ENCODE data around the gene TAAR8. TPM values are rescaled to one million over a fixed set of nuclear protein-coding genes. Genes with fewer than 3 reads are reported as not detected.

The TAAR8 gene, protein sequence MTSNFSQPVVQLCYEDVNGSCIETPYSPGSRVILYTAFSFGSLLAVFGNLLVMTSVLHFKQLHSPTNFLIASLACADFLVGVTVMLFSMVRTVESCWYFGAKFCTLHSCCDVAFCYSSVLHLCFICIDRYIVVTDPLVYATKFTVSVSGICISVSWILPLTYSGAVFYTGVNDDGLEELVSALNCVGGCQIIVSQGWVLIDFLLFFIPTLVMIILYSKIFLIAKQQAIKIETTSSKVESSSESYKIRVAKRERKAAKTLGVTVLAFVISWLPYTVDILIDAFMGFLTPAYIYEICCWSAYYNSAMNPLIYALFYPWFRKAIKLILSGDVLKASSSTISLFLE
- not detected for total RNA-seq
- long read RNA-seq: 0 reads

DNA sequence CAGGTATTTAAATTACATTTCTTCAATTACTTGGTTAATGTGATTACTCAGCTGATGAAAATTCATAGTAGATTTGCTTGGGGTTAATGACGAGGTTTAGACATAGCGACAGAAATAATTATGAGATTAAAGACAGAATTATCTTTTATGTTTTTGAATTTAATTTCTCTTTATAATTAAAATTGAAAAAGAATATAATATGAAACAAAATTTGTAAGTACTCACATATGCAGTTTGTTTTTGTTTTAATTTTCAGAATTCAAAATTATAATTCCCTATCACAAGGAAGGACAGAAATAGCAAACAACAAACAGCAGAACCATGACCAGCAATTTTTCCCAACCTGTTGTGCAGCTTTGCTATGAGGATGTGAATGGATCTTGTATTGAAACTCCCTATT, at the start of gene TAAR8:
Gene TAAR8, plus strand, starts transcription at position 301 of the 400 bp plus-strand sequence. Its CDS starts 21 bp downstream, at position 322.
- intact Hi-C loops (cut with DNase I): no loop called here
- ATAC-seq (ENCODE audit: poor library complexity): no peak
- no peak for DNase-seq

DNA sequence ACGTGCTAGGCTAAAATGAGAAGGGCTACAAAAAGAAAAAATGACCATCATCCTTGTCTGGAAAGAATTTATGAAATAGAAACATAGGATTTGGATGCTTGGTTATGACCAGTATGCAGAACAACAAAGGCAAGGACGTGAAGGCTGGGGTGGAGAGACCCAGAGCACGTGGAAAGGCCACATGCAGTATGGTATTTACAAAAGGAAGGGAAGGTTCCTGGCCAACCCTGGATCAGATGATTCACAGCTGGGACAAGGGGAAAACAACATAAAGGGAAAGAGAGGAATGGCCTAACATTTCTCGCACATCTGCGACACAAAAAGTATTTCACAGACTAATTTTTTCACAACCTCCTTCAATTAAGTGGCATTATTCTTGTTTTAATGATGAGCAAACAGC, 47.7 kb upstream of the TAAR8 start:
- no peak for ATAC-seq (ENCODE audit: poor library complexity)
- DNase-seq: no peak
- intact Hi-C loops (cut with DNase I): no loop called here

DNA sequence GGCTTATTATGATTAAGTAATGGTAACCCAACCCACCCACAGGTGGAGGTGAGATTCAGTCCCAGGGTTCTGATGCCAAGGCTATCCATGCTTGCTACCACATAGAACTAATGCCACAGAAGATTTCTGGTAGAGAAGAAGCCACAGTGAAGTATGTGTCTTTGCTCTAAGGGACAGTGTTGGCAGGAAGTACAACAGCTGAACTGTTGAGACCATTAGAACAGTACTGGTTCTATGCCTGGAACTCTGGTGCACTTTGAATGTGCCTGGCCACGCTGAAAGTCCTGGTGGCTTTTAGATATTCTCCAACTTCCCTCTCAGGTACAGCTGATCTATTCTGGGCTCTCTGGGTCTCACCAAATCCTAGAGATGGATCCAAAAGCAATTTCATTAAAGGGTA, 47.3 kb upstream of the TAAR8 start:
- intact Hi-C loops (cut with DNase I): no loop called here
- no peak for DNase-seq
- no peak for ATAC-seq (ENCODE audit: poor library complexity)

DNA sequence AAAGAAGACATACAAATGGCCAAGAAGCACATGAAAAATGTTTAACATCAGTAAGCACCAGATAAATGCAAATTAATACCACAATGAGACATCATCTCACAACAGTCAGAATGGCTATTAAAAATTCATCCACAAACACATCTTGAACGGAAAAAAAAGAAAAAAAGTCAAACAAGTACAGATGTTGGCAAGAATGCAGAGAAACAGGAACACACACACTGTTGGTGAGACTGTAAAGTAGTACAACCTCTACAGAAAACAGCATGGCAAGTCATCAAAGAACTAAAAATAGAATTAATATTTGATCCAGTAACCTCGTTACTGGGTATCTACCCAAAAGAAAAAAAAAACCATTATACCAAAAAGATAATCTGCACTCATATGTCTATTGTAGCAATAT, 46.0 kb upstream of the TAAR8 start:
- intact Hi-C loops (cut with DNase I): no loop called here
- ATAC-seq (ENCODE audit: poor library complexity) (no peak), DNase-seq (no peak)

DNA sequence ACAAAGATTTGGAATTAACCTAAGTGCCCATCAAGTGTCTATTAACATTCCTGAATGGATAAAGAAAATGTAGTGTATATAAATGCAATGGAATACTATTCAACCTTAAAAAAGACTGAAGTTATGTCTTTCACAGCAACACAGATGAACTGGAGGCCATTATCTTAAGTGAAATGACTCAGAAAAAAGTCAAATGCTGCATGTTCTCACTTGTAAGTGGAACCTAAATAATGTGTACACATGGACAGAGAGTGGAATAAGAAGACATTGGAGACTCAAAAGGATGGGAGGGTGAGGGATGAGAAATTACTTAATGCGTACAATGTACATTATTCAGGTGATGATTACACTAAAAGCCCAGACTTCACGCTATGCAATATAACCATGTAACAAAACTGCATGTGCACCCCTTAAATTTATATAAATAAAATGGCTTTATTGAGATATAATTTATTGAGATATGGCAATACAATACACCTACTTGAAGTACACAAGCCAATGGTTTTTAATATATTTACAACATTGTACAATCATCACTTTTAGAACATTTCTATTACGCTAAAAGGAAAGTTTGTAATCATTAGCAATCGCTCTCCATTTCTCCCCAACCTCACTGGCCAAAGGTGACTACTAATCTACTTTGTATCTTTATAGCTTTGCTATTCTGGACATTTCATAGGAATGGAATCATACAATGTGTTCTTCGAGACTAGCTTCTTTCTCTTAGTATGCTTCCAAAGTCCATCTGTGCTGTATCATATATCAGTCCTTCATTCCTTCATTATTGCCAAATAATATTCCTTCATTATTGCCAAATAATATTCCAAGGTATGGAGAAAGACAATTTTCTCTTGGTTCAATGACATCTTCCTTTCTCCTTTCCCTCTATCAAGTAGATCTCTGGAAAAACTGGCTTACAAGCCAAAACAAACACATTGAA, 45.3 kb upstream of the TAAR8 start:
- intact Hi-C loops (cut with DNase I): no loop called here
- ATAC-seq (ENCODE audit: poor library complexity): no peak
- DNase-seq: no peak

DNA sequence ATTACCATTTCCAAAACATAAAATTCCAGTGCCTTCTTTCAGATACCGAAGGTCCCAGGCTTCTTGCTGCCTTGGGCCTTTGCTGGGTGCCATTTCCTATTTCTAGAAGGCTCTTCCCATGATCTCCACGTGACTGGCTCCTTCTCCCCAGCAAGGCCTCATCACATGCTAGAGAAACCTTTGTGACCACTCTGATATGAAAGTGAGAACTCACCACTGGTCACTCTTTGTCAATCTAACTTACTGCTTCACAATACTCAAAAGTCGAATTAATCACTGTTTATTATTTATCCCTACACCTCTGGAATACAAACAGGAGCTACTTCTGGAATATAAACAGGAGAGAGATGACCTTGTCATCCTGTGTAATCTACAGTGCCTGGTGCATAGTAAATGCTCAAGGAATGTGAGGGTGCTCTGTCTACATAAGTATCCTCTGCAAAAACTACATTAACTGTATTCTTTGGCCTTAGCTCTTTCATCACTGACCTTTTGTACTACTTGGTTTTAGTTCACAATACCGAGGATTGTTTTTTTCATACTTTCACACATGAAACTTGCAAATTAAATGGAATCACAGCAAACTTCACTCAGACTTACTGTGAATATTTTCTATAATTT, 41.2 kb upstream of the TAAR8 start:
- DNase-seq: no peak
- ATAC-seq (ENCODE audit: poor library complexity): no peak
- intact Hi-C loops (cut with DNase I): loop anchor here (10.0 kb wide), 1 partner anchor 303 kb away; the partner anchor contains the start of gene RPS12

DNA sequence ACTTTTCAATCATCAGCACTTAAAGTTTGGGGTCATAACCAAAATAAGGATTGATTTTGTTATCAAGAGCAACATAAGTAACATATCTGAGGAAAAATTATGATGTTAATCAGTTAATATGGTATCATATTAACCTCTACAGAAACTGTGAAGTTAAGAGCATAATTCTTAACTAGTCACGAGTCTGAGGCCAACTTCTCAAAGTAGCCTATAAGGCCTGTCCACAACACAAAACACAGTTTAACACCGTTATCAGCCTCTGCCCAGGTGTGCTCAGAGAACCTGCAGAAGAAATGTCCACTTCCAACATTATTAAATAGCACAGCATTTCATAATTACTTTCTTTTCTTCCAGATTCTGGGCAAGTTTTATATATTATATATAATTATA, 40.6 kb upstream of the TAAR8 start:
- ATAC-seq (ENCODE audit: poor library complexity): no peak
- intact Hi-C loops (cut with DNase I): loop anchor here (10.0 kb wide), 1 partner anchor 303 kb away; the partner anchor contains the start of gene RPS12
- DNase-seq: no peak

DNA sequence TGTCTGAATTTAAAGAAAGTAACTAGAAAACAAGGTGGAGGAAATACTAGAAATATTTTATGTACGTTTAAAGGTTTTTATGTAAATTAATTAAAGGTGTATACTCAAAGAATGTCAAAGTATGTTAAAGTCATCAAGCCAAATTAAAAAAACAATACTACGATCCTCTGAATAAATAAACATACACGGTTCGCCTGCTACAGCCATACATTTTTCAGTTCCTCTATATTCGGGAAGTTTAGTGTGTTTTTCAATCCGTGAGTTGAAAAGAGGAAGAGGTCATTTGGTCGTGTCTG, 40.2 kb upstream of the TAAR8 start:
- intact Hi-C loops (cut with DNase I): loop anchor here (10.0 kb wide), 1 partner anchor 303 kb away; the partner anchor contains the start of gene RPS12
- ATAC-seq (ENCODE audit: poor library complexity) (no peak), DNase-seq (no peak)

DNA sequence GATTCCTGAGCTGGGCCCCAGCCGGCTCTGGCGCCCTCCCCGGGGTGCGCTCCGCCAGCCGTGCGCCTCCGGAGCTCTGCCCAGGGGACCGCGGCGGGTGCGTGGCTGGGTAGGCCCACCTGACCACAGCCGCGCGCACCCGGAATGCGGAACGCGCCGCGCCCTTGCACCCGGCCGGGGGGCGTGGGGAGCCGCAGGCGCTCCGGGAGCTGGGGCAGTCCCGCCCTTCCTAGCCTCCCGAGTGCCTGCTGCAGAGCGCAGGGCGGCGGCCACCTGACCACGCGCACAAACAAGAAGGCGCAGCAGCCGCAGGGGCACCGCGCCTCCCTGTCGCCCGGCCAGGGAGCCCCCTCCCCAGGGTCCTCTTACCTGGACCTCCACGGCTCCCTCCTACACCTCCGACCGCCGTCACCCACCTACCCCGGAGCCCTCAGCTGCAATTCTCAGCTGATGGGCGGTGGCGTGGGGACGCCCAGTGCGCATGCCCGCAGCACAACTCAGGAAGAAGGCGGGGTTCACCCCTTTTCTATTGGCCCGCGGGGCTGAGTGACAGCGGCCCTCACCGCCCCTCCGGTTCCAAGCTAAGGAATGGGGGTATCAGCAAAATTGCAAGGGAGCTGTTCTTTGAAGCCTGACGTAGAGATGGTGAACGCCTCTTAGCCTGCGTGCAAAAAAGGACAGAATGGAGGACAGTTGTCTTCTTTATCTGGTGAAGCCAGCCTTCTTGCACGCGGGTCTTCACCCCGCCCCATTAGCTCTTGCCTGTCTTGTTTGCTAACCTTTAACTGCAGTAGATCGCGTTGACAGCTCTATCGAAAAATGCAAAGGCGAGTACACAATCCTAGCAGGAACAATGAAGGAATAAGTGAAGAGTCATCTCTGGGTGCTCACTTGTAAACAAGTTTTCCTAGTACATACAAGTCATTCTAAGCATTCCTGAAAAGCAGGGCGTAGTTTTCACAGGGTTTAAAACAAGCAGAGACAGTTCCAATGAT, 39.5 kb upstream of the TAAR8 start, which contains the start of gene STX7:
Gene STX7, minus strand, starts transcription at position 479 of the 995 bp plus-strand sequence. CDS start 9,586 bp downstream, outside the sequence.
- intact Hi-C loops (cut with DNase I): loop anchor here (10.0 kb wide), 1 partner anchor 302 kb away; the partner anchor contains the start of gene RPS12
- ATAC-seq (ENCODE audit: poor library complexity) (peak; percentile 99), DNase-seq (peak; percentile 95)

DNA sequence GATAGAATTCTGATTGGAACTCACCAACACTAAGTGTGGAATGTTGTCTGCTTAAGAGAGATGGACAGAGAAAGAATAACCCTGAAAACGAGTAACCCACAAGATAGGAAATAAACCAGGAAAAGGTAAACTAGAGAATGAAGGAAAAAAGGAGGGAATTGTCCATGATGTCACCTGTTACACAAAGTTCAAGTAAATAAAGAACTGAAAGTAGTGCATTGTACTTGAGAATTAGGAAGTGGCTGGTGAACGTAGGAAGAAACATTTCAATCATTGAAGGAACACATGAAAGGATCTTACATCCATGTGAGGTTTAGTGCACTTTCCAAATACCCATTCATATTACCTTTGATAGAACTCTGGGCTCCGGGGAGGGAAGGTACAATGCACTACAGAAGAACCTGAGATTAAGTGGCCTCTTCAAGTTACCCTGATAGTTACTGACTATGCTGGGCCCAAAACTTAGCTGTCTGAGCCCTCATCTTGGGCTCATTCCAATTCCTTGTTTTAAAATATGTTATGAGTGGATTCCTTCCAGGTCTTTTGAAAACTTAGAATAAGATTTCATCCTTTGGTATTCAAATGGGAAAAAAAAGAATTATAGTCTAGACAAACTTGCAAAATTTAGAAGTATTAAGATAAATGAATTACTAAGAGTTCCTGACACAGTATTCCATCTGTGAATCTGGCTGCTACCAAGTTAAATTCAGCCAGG, 38.5 kb upstream of the TAAR8 start:
- DNase-seq: no peak
- no peak for ATAC-seq (ENCODE audit: poor library complexity)
- intact Hi-C loops (cut with DNase I): loop anchor here (10.0 kb wide), 1 partner anchor 301 kb away; the partner anchor contains the start of gene RPS12

DNA sequence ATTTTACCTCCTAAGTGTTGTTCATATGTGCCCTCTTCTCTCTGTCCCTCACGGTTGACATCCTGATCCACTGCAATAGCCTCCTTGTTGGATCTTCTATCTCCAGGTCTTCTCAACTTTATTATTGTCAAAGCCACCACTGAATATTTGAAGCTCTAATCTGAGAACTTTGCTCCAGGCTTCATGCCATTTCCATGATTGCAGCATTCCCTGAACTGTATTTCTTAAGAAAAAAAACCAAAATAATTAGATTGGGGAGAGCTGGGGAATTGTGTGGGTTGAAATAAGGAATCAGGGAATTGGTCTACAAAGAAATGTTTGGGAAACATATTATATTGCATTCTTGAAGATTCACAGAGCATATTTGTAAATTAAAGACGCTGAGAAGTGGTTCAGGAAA, 37.1 kb upstream of the TAAR8 start:
- ATAC-seq (ENCODE audit: poor library complexity) (no peak), DNase-seq (no peak)
- intact Hi-C loops (cut with DNase I): loop anchor here (10.0 kb wide), 1 partner anchor 299 kb away; the partner anchor contains the start of gene RPS12

DNA sequence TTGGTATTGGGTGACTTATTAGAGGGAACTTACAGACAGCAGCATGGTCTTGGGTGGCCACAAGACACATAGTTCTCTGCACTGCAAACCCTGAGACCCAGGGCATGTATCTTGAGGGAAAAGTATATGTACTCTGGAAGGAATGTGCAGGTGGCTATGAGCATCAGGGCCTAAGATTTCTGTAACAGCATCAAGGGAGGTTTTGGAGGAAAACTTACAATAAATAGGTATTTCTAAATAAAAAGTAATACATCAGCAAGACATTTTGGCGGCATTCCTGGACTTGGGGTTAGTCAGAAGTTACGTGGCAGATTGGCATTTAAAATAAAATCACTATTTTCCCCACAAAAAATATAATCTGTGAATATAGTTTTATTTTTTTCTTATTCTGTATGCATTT, 31.5 kb upstream of the TAAR8 start:
- no peak for DNase-seq
- intact Hi-C loops (cut with DNase I): no loop called here

DNA sequence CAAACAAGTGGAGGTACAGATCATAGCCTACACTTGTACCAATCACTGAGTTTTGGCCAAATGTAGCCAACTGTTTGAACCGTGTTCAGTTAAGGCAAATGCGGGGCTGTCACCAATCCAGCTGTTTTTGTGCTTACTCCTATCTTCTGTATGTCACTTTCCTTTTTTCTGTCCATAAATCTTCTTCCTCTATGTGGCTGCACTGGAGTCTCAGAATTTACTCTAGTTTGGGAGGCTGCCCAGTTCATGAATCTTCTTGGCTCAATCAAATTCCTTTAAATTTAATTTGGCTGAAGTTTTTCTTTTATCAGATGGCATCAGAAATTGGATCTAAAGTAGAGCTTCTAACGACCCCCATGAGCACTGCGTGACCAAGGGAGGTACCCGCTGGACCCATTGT, 27.8 kb upstream of the TAAR8 start:
- intact Hi-C loops (cut with DNase I): no loop called here
- no peak for ATAC-seq (ENCODE audit: poor library complexity)
- no peak for DNase-seq

More for the DNA sequence above, 31.5 kb upstream of the TAAR8 start:
- no peak for ATAC-seq (ENCODE audit: poor library complexity)

DNA sequence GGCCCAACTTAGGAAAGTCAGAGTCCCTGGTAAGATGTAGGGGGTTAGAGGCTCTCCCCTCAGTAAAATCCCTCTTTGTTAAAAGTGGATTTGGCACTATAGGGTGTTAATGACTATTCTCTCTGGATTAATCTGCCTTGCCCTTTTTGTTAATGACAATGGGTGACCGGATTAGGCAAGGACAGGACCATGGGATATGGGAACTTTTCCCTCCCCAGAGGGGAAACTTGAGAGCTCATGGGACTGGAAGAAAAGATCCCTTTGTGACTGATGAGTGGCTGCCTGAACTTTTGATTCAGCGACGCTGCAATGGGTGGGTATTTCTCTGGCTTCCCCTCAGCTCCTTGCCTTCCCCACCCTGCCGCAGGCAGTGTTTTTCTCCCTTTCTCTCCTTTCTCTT, 26.6 kb upstream of the TAAR8 start:
- intact Hi-C loops (cut with DNase I): no loop called here
- ATAC-seq (ENCODE audit: poor library complexity) (no peak), DNase-seq (no peak)

DNA sequence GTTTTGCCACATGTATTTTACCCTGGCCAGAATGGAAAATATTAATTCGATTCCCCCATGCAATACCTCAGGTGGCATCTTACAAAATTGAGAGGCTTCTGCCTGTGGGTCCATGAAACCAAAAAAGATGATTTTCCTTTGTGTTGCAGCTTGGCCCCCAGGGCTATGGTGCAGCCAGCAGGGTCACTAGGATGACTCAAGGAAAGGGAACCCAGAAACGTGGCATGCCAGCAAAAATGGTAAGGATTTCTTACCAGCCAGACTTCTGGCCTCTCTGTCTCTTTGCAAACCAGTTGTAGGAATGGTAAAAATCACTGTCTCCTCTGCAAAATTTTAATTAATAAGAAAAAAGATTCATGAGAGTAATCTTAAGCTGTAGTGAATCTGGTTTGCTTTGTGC, 26.0 kb upstream of the TAAR8 start:
- no peak for ATAC-seq (ENCODE audit: poor library complexity)
- DNase-seq: no peak
- intact Hi-C loops (cut with DNase I): no loop called here

DNA sequence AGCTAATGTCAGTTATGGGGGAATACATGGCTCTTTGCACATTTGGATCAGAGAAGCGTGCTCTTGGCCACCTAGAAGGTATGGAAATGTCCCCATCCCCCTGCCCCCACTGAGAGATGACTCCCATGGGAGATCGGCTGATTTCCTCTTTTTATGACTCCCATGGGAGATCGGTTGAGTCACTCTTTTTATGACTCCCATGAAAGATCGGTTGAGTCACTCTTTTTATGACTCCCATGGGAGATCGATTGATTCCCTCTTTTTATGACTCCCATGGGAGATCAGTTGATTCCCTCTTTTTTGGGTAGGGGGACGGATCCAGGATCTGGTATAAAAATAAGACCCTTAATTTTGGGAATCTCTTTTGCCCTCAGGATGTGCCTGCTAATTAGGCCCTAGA, 24.7 kb upstream of the TAAR8 start:
- intact Hi-C loops (cut with DNase I): no loop called here
- no peak for ATAC-seq (ENCODE audit: poor library complexity)
- DNase-seq: no peak

DNA sequence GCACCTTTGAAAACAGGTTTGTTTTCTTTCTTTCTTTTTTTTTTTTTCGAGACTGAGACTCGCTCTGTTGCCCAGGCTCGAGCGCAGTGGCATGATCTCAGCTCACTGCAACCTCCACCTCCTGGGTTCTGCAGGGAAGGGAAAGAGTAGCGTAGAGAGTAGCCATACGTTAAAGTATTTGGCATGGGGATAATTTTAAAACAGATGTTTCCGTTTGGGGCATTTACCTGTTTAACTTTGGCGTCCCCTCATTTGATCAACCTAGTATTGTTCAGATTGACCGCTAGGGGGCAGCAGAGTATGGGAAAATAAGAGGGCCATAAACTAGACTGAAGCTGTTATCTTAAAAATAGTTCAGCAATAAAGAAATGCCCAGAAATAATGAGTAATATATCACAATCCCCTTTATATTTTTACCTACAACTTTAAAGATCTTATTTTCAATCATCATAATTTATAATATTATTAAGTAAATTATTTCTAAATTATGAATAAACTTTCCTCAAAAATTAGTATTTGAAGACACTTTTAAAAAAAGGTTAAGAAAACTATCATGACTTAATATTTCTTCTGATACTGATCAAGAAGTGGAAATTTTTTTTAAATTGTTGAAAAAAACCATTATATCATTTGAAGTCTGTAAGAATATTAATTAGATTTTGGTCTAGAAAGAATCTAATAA, 22.0 kb upstream of the TAAR8 start:
- intact Hi-C loops (cut with DNase I): no loop called here
- no peak for DNase-seq

More for the DNA sequence above, 22.0 kb upstream of the TAAR8 start:
- peak; percentile 85 for ATAC-seq (ENCODE audit: poor library complexity)

Data from Right ventricle myocardium superior (tissue), 1 donor.